HAP-1 (cell line): ENCODE results near the gene ATG12.

Experiments
- DNase-seq, 2 experiments: peaks; one replicate each; pipeline ENCODE4 v3.0.0-alpha.2; 2016 to 2020; ENCODE audit warnings: low spot score in 2 of 2
- H3K27me3 ChIP-seq: fragments of 250-450 bp; sonication (Bioruptor Pico); 2 replicates; pipeline ENCODE4 v1.5.1; 2020; ENCODE audit warnings: low read depth, mild to moderate bottlenecking, moderate library complexity
- H3K36me3 ChIP-seq: fragments of 250-450 bp; sonication (Bioruptor Pico); replicated peaks from 2 replicates; pipeline ENCODE4 v1.5.1; 2020; ENCODE audit warnings: mild to moderate bottlenecking
- H3K4me1 ChIP-seq: fragments of 250-450 bp; sonication (Bioruptor Pico); 2 replicates; pipeline ENCODE4 v1.5.1; 2020; ENCODE audit warnings: mild to moderate bottlenecking
- H3K4me3 ChIP-seq: fragments of 250-450 bp; sonication (Bioruptor Pico); 2 replicates; pipeline ENCODE4 v1.5.1; 2020; ENCODE audit warnings: mild to moderate bottlenecking, moderate library complexity
- H3K9me3 ChIP-seq: fragments of 250-450 bp; sonication (Bioruptor Pico); 2 replicates; pipeline ENCODE4 v1.5.1; 2020; ENCODE audit warnings: mild to moderate bottlenecking, moderate library complexity
- in situ Hi-C: fragments of 300-500 bp; cut with MboI; formaldehyde crosslinking; loops from 3 replicates; pipeline ENCODE4 v1.14.3; 2020; ENCODE audit warnings: low sequenced_read_pairs, inconsistent platforms, mixed read lengths

Gene ATG12

GRCh38 chr5:115778417-115778816 lies 62.9 kb downstream of the ATG12 start:
- in situ Hi-C loops, result no loop called here
- no peaks in the 10 kb centered on the region for H3K9me3 ChIP-seq
- DNase-seq, result no peak

More at GRCh38 chr5:115778417-115778816, 62.9 kb downstream of the ATG12 start:
- H3K4me3 ChIP-seq, result no peak overlapping the region
- no peaks in the 10 kb centered on the region for H3K36me3 ChIP-seq
- peaks cover 32% of the 10 kb centered on the region for H3K27me3 ChIP-seq
- no peaks in the 10 kb centered on the region for H3K4me1 ChIP-seq
